ENCODE measurements around the gene POLR2F.
A peak's percentile ranks its signal among the peaks of the same experiment; 100 is the strongest.
"Not testable (repeated sequence)": the region's sequence is repeated elsewhere in the genome, so short reads cannot be mapped to it uniquely, and the experiment has no call there.

Gene POLR2F

GRCh38 chr22:37930952-37931440 is 22.5 kb upstream of the POLR2F start:
- Mint-ChIP-seq H3K9me3 (no peaks in the 10 kb centered on the region), H3K36me3 (ENCODE audit: low read depth) (peaks cover 63% of the 10 kb centered on the region), H3K4me3 (no peak overlapping the region), H3K27ac (no peak overlapping the region), H3K4me1 (ENCODE audit: low read depth) (peaks cover 16% of the 10 kb centered on the region), H3K27me3 (no peaks in the 10 kb centered on the region)
- intact Hi-C loops (cut with micrococcal nuclease), result no loop called here

DNA sequence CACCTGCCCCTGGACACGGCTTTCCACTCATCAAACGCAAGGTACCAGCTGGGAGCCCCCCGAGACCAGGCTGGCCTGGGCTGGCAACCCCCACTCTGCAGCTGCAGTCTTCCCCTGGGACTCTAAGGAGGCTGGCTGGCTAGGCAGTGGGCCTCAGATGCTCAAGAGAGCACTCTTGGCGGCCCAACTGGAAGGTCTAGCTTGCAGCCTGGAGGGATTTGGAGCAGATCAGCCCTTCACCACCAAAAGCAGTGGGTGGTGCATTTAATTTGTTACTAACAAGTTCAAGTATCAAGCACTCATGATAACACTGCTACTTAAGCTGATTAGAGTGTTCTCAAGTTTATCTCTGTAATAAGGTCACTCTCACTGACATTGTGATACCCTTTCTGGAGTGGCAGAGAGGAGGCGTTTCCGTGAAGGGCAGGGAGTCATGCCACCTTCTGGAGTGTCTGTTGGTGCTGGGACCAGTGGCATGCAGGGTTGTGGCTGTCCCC is 21.6 kb upstream of the POLR2F start:
- no peak overlapping the region for H3K4me3 Mint-ChIP-seq
- no peak overlapping the region for H3K27ac Mint-ChIP-seq
- H3K27me3 Mint-ChIP-seq, result no peaks in the 10 kb centered on the region
- intact Hi-C loops (cut with micrococcal nuclease), result no loop called here
- no peaks in the 10 kb centered on the region for H3K9me3 Mint-ChIP-seq
- H3K4me1 Mint-ChIP-seq (ENCODE audit: low read depth), result peaks cover 16% of the 10 kb centered on the region
- H3K36me3 Mint-ChIP-seq (ENCODE audit: low read depth), result peaks cover 63% of the 10 kb centered on the region

DNA sequence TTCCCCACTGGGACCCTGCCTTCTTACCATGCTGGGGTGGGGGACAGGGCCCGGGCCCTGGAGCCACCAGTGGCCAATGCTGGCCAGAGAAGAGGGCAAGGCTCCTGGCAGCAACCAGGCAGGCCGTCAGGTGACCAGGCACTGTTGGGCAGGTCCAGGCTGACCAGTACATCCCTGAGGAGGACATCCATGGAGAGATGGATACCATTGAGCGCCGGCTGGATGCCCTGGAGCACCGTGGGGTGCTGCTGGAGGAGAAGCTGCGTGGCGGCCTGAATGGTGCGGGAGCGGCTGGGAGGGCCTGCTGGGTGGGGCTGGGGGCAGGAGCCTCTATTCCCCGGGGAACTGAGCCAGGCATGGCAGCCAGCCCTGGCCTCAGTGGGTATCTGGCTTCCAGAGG is 21.1 kb upstream of the POLR2F start:
- Mint-ChIP-seq H3K4me3 (no peak overlapping the region), H3K27me3 (no peaks in the 10 kb centered on the region), H3K27ac (no peak overlapping the region), H3K4me1 (ENCODE audit: low read depth) (peaks cover 16% of the 10 kb centered on the region), H3K36me3 (ENCODE audit: low read depth) (peaks cover 63% of the 10 kb centered on the region), H3K9me3 (no peaks in the 10 kb centered on the region)
- intact Hi-C loops (cut with micrococcal nuclease), result no loop called here

DNA sequence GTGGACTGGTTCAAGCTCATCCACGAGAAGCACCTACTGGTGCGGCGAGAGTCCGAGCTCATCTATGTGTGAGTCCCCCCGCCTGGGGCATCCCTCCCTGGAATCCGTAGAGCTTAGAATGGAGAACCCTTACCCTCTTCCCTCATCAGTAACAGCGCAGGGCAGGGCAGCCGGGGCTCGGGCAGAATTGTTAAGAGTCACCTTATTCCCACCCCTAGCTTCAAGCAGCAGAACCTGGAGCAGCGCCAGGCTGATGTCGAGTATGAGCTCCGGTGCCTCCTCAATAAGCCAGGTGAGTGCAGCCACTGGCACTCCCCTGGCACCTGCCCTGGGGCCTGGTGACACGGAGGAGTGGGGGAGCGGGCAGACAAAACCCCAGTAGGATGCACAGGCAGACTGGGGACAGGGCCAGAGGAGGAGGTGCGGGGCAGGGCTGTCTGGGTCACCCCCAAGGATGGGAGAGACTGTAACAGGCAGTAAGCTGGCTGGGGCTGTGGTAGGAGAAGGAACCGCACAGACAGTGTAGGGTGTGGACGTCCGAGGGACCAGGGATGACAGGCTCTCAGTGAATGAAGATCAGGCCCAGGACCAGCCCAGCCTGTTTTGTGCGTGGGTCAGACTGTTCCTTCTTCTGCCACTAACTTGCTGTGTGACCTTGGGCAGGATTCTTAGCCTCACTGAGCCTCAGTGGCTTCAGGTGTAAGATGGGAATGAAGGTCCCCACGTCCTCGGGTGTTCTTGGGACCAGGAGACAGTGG is 20.5 kb upstream of the POLR2F start:
- Mint-ChIP-seq H3K27me3 (no peaks in the 10 kb centered on the region), H3K4me1 (ENCODE audit: low read depth) (peaks cover 16% of the 10 kb centered on the region), H3K4me3 (no peak overlapping the region), H3K9me3 (no peaks in the 10 kb centered on the region), H3K36me3 (ENCODE audit: low read depth) (peaks cover 63% of the 10 kb centered on the region), H3K27ac (no peak overlapping the region)
- intact Hi-C loops (cut with micrococcal nuclease), result no loop called here

DNA sequence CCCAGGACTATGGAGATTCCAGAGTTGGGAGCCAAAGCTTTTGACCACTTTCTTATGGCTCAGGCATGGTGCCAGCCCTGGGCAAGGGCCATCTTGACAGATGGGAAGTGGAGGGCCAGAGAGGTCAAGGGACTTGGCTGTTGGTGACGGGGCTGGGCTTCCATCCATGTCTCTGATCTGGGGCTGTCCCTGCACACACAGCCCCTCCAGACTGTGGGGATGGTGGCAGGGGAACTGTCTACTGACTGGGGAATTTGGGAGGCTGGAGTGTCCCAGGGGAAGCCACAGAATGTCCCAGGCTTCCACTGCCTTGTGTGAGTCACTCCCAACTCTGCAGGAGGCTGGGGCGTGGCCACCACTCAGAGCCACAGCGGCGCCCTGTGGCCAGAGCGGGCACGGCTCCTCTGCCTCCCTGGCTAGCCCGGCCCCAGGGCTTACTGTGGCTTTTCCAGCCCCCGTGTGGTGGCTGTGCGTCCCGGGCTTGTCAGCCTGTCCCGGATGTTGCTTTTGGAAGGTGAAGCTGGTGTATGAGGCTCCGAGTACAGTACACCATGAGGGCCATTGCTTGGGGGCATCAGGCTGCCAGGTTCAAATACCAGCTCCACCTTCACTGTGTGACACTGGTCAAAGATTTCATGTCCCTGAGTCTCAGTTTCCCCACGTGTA is 19.7 kb upstream of the POLR2F start:
- H3K4me3 Mint-ChIP-seq, result no peak overlapping the region
- H3K27ac Mint-ChIP-seq, result no peak overlapping the region
- H3K36me3 Mint-ChIP-seq (ENCODE audit: low read depth), result peaks cover 63% of the 10 kb centered on the region
- intact Hi-C loops (cut with micrococcal nuclease), result loop anchor here (1.0 kb wide), 2 partner anchors 28 to 117 kb away; partner anchors contain the start of gene MICALL1
- peaks cover 16% of the 10 kb centered on the region for H3K4me1 Mint-ChIP-seq (ENCODE audit: low read depth)
- H3K9me3 Mint-ChIP-seq, result no peaks in the 10 kb centered on the region
- H3K27me3 Mint-ChIP-seq, result no peaks in the 10 kb centered on the region

- Mint-ChIP-seq H3K4me3 (no peak overlapping the region), H3K36me3 (ENCODE audit: low read depth) (peaks cover 68% of the 10 kb centered on the region), H3K9me3 (no peaks in the 10 kb centered on the region), H3K4me1 (ENCODE audit: low read depth) (peaks cover 8% of the 10 kb centered on the region), H3K27ac (no peak overlapping the region), H3K27me3 (no peaks in the 10 kb centered on the region)
- intact Hi-C loops (cut with micrococcal nuclease), result no loop called here
Observed at GRCh38 chr22:37940698-37941376, 12.7 kb upstream of the POLR2F start.

- peaks cover 56% of the 10 kb centered on the region for H3K36me3 Mint-ChIP-seq (ENCODE audit: low read depth)
- intact Hi-C loops (cut with micrococcal nuclease), result no loop called here
- H3K9me3 Mint-ChIP-seq, result no peaks in the 10 kb centered on the region
- no peak overlapping the region for H3K27ac Mint-ChIP-seq
- peaks cover 8% of the 10 kb centered on the region for H3K4me1 Mint-ChIP-seq (ENCODE audit: low read depth)
- no peak overlapping the region for H3K4me3 Mint-ChIP-seq
- no peaks in the 10 kb centered on the region for H3K27me3 Mint-ChIP-seq
Observed at GRCh38 chr22:37942133-37942532, 11.4 kb upstream of the POLR2F start.

- no peak overlapping the region for H3K4me3 Mint-ChIP-seq
- H3K27me3 Mint-ChIP-seq, result no peaks in the 10 kb centered on the region
- no peak overlapping the region for H3K27ac Mint-ChIP-seq
- intact Hi-C loops (cut with micrococcal nuclease), result no loop called here
- peaks cover 44% of the 10 kb centered on the region for H3K36me3 Mint-ChIP-seq (ENCODE audit: low read depth)
- peaks cover 8% of the 10 kb centered on the region for H3K4me1 Mint-ChIP-seq (ENCODE audit: low read depth)
- no peaks in the 10 kb centered on the region for H3K9me3 Mint-ChIP-seq
Observed at GRCh38 chr22:37943136-37943824, 10.2 kb upstream of the POLR2F start.

DNA sequence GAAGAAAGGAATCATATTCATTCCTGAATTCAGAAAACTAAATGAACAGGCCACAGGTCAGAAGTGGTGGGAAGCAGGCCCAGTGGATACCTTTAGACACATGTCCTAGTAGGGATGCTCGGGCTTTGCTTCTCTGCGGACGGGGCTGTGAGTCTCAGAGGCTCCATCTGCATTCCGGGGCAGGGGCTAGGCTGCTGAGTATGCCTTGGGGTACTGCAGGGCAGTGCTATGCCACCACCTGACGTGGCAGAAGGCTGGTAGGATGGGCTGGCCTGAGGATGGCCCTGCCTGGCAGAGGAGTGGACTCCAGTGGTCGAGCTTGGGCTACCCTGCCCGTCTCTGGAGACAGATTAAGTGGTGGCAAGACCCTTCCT is 9.7 kb upstream of the POLR2F start:
- Mint-ChIP-seq H3K27ac (no peak overlapping the region), H3K27me3 (no peaks in the 10 kb centered on the region), H3K4me3 (no peak overlapping the region)

GRCh38 chr22:37944423-37944822 is 9.1 kb upstream of the POLR2F start:
- H3K9me3 Mint-ChIP-seq; H3K27ac Mint-ChIP-seq; H3K4me1 Mint-ChIP-seq (ENCODE audit: low read depth); intact Hi-C loops (cut with micrococcal nuclease); H3K27me3 Mint-ChIP-seq; H3K4me3 Mint-ChIP-seq: not testable (repeated sequence)
- peaks cover 37% of the 10 kb centered on the region for H3K36me3 Mint-ChIP-seq (ENCODE audit: low read depth)

More for the DNA sequence above, 9.7 kb upstream of the POLR2F start:
- H3K4me1 Mint-ChIP-seq (ENCODE audit: low read depth), result peaks cover 8% of the 10 kb centered on the region
- H3K9me3 Mint-ChIP-seq, result no peaks in the 10 kb centered on the region
- intact Hi-C loops (cut with micrococcal nuclease), result no loop called here
- H3K36me3 Mint-ChIP-seq (ENCODE audit: low read depth), result peaks cover 39% of the 10 kb centered on the region

GRCh38 chr22:37947142-37947795 is 6.2 kb upstream of the POLR2F start:
- H3K27ac Mint-ChIP-seq; H3K4me1 Mint-ChIP-seq (ENCODE audit: low read depth); H3K9me3 Mint-ChIP-seq; intact Hi-C loops (cut with micrococcal nuclease); H3K4me3 Mint-ChIP-seq: not testable (repeated sequence)
- Mint-ChIP-seq H3K36me3 (ENCODE audit: low read depth) (peaks cover 12% of the 10 kb centered on the region), H3K27me3 (peaks cover 13% of the 10 kb centered on the region)

DNA sequence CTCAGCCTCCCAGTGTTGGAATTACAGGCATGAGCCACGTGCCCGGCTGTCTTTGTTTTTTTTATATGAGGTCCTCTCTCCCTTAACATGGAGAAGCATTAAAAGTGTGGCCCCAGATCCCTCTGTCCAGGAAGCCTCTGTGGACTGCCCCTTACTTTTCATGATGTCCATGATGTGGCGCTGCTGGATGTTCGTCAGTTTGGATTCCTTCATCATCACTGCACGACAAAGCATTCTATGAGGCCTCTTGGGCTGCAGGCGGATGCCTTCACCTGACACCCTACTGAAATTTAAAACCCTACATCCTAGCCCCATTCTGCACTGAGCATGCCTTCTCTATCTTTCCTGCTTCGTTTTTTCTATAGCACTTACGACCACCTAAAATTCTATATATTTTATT is 2.2 kb upstream of the POLR2F start:
- Mint-ChIP-seq H3K36me3 (ENCODE audit: low read depth) (peaks cover 7% of the 10 kb centered on the region), H3K4me3 (no peak overlapping the region), H3K9me3 (no peaks in the 10 kb centered on the region), H3K27ac (no peak overlapping the region), H3K4me1 (ENCODE audit: low read depth) (peaks cover 25% of the 10 kb centered on the region), H3K27me3 (peaks cover 23% of the 10 kb centered on the region)
- intact Hi-C loops (cut with micrococcal nuclease), result no loop called here

DNA sequence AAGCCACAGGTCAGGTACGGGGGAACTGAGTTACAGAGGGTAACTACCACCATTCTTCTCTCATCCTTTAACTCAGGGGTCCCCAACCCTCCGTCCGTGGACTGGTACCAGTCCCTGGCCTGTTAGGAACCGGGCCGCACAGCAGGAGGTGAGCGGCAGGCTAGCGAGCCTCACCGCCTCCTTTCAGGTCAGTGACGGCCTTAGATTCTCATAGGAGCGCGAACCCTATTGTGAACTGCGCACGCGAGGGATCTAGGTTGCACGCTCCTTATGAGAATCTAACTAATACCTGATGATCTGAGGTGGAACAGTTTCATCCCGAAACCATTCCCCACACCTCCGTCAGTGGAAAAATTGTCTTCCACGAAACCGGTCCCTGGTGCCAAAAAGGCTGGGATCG is 870 bp upstream of the POLR2F start:
- H3K9me3 Mint-ChIP-seq; intact Hi-C loops (cut with micrococcal nuclease): not testable (repeated sequence)
- Mint-ChIP-seq H3K36me3 (ENCODE audit: low read depth) (peaks cover 20% of the 10 kb centered on the region), H3K4me1 (ENCODE audit: low read depth) (peaks cover 25% of the 10 kb centered on the region), H3K27ac (peak overlapping the region; percentile 88), H3K4me3 (peak overlapping the region; percentile 92), H3K27me3 (peaks cover 23% of the 10 kb centered on the region)
